Prostate gland (tissue), 2 donors: ENCODE data around the gene PRAC1. TPM values are rescaled to one million over a fixed set of nuclear protein-coding genes. Genes with fewer than 3 reads are reported as not detected.
"Not testable (repeated sequence)": the region's sequence is repeated elsewhere in the genome, so short reads cannot be mapped to it uniquely, and the experiment has no call there.

ENCODE experiments used
- DNase-seq: peaks from one replicate; pipeline ENCODE4 v3.0.0-alpha.2; 2019; ENCODE audit warnings: low spot score
- H3K27ac ChIP-seq, 2 donors: fragments of 200-600 bp; sonication (generic); 2 replicates each; pipeline ENCODE4 v1.5.1; 2017 to 2019
- H3K27me3 ChIP-seq: fragments of 200-600 bp; sonication (generic); replicated peaks from 2 replicates; pipeline ENCODE4 v1.5.1; 2019; ENCODE audit not compliant: insufficient read depth
- H3K36me3 ChIP-seq, 2 donors: fragments of 200-600 bp; sonication (generic); 1 replicate in 1 of 2; 2 replicates in 1 of 2; pipeline versions ENCODE4 v1.5.1 to v1.8.1; 2017 to 2019
- H3K4me1 ChIP-seq: fragments of 200-600 bp; sonication (generic); replicated peaks from 2 replicates; pipeline ENCODE4 v1.5.1; 2019
- H3K4me3 ChIP-seq, 2 donors: fragments of 200-600 bp; sonication (generic); 2 replicates each; pipeline ENCODE4 v1.5.1; 2017 to 2019
- H3K9me3 ChIP-seq: fragments of 200-600 bp; sonication (generic); 2 replicates; pipeline ENCODE4 v1.5.1; 2017
- POLR2A ChIP-seq: fragments of 450-650 bp; IDR thresholded peaks from one replicate; pipeline ENCODE4 v1.6.1; 2016; ENCODE audit warnings: antibody characterized with exemption, mild to moderate bottlenecking
- POLR2AphosphoS5 ChIP-seq: sonication (generic); formaldehyde crosslinking; IDR thresholded peaks from one replicate; pipeline ENCODE4 v1.6.1; 2017; ENCODE audit warnings: antibody characterized with exemption
- WGBS: methylation state at CpG from one replicate; pipeline ENCODE4 v1.1.5; 2018; 5-methylcytosine and 5-hydroxymethylcytosine counted together
- intact Hi-C: fragments of 100-400 bp; cut with DNase I; formaldehyde crosslinking; loops from one replicate; pipeline ENCODE4 v1.14.2; 2022
- total RNA-seq, 2 donors: library from RNA; depleted of rRNA; stranded (reverse); fragments of >200 nt; gene quantifications; one replicate each; pipeline ENCODE4 v1.1.0, GENCODE V29; 2016
- TF ChIP-seq, protein P1 (sequence below), 4 experiments: fragments of 200-600 bp in 2 of 4; fragments of 450-650 bp in 2 of 4; sonication (generic) in 2 of 4; IDR thresholded peaks; 1 replicate in 3 of 4; 2 replicates in 1 of 4; pipeline ENCODE4 v1.5.1; 2016 to 2019; ENCODE audit warnings: antibody characterized with exemption in 4 of 4, mild to moderate bottlenecking in 2 of 4, moderate library complexity in 2 of 4

PRAC1 gene
- total RNA-seq, 2 donors from 2014 or later: 56.7 to 243 TPM

GRCh38 chr17:48717367-48718226 lies 4.7 kb downstream of the PRAC1 start:
- H3K4me1 ChIP-seq: peaks cover 2% of the 10 kb centered on the region
- H3K36me3 ChIP-seq: no peaks in the 10 kb centered on the region
- WGBS: 4% methylated on average over 10 of the region's 10 CpGs
- intact Hi-C loops: no loop called here
- H3K27ac ChIP-seq: peak overlapping the region; percentile 97 to 98
- DNase-seq: no peak
- H3K9me3 ChIP-seq: no peaks in the 10 kb centered on the region
- H3K4me3 ChIP-seq: peak overlapping the region; percentile 55 to 63
- TF ChIP-seq POLR2AphosphoS5 (no peak), POLR2A (no peak)
- TF ChIP-seq, protein P1, sequence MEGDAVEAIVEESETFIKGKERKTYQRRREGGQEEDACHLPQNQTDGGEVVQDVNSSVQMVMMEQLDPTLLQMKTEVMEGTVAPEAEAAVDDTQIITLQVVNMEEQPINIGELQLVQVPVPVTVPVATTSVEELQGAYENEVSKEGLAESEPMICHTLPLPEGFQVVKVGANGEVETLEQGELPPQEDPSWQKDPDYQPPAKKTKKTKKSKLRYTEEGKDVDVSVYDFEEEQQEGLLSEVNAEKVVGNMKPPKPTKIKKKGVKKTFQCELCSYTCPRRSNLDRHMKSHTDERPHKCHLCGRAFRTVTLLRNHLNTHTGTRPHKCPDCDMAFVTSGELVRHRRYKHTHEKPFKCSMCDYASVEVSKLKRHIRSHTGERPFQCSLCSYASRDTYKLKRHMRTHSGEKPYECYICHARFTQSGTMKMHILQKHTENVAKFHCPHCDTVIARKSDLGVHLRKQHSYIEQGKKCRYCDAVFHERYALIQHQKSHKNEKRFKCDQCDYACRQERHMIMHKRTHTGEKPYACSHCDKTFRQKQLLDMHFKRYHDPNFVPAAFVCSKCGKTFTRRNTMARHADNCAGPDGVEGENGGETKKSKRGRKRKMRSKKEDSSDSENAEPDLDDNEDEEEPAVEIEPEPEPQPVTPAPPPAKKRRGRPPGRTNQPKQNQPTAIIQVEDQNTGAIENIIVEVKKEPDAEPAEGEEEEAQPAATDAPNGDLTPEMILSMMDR (IDR thresholded peaks at IDR 0.05): no peak
- no peaks in the 10 kb centered on the region for H3K27me3 ChIP-seq

DNA sequence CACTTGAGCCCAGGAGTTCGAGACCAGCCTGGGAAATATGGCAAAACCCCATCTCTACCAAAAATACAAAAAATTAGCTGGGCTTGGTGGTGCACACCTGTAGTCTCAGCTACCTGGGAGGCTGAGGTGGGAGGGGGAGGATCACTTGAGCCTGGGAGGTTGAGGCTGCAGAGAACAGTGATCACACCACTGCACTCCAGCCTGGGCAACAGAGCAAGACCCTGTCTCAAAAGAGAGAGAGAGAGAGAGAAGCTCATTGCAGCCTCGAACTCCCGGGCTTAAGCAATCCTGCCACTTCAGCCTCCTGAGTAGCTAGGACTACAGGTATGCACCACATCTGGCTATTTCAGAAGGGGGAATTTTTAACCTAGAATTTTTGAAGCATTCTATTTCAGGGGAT lies 5.8 kb downstream of the PRAC1 start:
- WGBS: 77% methylated on average over 3 of the region's 3 CpGs
- H3K27me3 ChIP-seq, H3K4me3 ChIP-seq, DNase-seq, intact Hi-C loops, H3K36me3 ChIP-seq, H3K4me1 ChIP-seq, H3K27ac ChIP-seq, H3K9me3 ChIP-seq: not testable (repeated sequence)

GRCh38 chr17:48715496-48716399 lies 6.6 kb downstream of the PRAC1 start:
- intact Hi-C loops: no loop called here
- no peaks in the 10 kb centered on the region for H3K27me3 ChIP-seq
- 51% methylated on average over 5 of the region's 5 CpGs for WGBS

GRCh38 chr17:48711128-48711527 lies 11.2 kb downstream of the PRAC1 start:
- Histone ChIP-seq H3K4me3 (no peak overlapping the region), H3K36me3 (no peaks in the 10 kb centered on the region), H3K9me3 (no peaks in the 10 kb centered on the region), H3K27ac (no peak overlapping the region), H3K4me1 (no peaks in the 10 kb centered on the region), H3K27me3 (no peaks in the 10 kb centered on the region)
- WGBS: 63% methylated on average over 4 of the region's 4 CpGs
- no peak for DNase-seq
- intact Hi-C loops: no loop called here
- TF ChIP-seq POLR2A (no peak), POLR2AphosphoS5 (no peak)
- TF ChIP-seq, protein P1 (IDR thresholded peaks at IDR 0.05): no peak

More at GRCh38 chr17:48715496-48716399, 6.6 kb downstream of the PRAC1 start:
- Histone ChIP-seq H3K36me3 (no peaks in the 10 kb centered on the region), H3K4me3 (no peak overlapping the region), H3K4me1 (no peaks in the 10 kb centered on the region), H3K27ac (no peak overlapping the region), H3K9me3 (no peaks in the 10 kb centered on the region)
- TF ChIP-seq, protein P1 (IDR thresholded peaks at IDR 0.05): no peak
- TF ChIP-seq POLR2AphosphoS5: peak; percentile 6
- TF ChIP-seq POLR2A: no peak
- DNase-seq: no peak
